Cardiac fibroblast (primary cell): ENCODE results near the gene ZFAND4.
A peak's percentile ranks its signal among the peaks of the same experiment; 100 is the strongest.

ENCODE experiments used
- DNase-seq, 2 donors: peaks; one replicate each; pipeline versions ENCODE4 v3.0.0 to v3.0.0-alpha.2; 2010; ENCODE audit warnings: low read depth in 2 of 2
- H3K4me3 ChIP-seq, 2 donors: replicated peaks in 1 of 2; 1 replicate in 1 of 2; 2 replicates in 1 of 2; pipeline ENCODE4 v1.5.1; 2011; ENCODE audit warnings: low read depth in 2 of 2, low read length in 2 of 2, mild to moderate bottlenecking in 2 of 2, moderate library complexity in 1 of 2
- CTCF ChIP-seq: IDR thresholded peaks from one replicate; pipeline ENCODE4 v1.5.1; 2011; ENCODE audit warnings: low read depth, mild to moderate bottlenecking, low read length, inconsistent platforms

ZFAND4 gene

DNA sequence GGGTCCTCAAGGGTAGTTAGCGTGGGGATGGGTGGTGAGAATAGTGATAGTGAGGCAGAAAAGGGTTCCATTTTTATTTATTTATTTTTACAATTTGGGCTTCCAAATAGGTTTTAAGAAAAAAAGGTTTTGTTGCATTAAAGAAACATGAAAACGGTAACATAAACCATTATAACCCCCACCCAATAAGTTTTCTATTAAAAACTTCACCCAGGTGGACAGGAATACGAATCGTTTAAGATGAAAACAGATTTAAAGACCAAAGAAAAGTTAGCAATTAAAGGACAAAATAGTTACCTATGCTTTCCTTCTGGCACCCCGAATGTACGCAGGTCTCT is 78.7 kb downstream of the ZFAND4 start:
- no peak for DNase-seq
- TF ChIP-seq CTCF: no peak
- H3K4me3 ChIP-seq: peak overlapping the region; percentile 82 to 89

GRCh38 chr10:45592926-45593325 is 79.6 kb downstream of the ZFAND4 start:
- no peak for TF ChIP-seq CTCF
- no peak for DNase-seq
- no peak overlapping the region for H3K4me3 ChIP-seq

- TF ChIP-seq CTCF: no peak
- DNase-seq: no peak
- no peak overlapping the region for H3K4me3 ChIP-seq
Observed at GRCh38 chr10:45592432-45592831, 80.1 kb downstream of the ZFAND4 start.

GRCh38 chr10:45591280-45591679 is 81.3 kb downstream of the ZFAND4 start:
- TF ChIP-seq CTCF: no peak
- DNase-seq: no peak
- H3K4me3 ChIP-seq: no peak overlapping the region

GRCh38 chr10:45589868-45590267 is 82.7 kb downstream of the ZFAND4 start:
- no peak overlapping the region for H3K4me3 ChIP-seq
- DNase-seq: no peak
- TF ChIP-seq CTCF: no peak

DNA sequence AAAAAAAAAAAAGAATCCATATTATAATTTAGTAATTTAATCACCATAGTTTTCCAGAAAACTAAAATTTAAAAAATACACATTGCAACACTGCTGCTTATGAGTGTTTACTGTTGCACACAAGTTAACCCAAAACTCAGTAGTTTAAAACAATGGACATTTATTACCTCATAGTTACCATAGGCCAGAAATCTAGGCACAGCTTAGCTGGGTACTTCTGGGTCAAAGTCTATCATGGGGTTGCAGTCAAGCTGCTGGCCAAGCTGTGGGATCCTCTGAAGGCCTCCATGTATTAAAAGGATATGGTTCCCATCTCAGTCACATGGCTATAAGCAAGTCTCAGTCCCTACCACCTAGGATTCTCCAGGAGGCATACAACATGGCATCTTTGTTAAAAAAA is 83.6 kb downstream of the ZFAND4 start:
- TF ChIP-seq CTCF: no peak
- no peak overlapping the region for H3K4me3 ChIP-seq
- no peak for DNase-seq

DNA sequence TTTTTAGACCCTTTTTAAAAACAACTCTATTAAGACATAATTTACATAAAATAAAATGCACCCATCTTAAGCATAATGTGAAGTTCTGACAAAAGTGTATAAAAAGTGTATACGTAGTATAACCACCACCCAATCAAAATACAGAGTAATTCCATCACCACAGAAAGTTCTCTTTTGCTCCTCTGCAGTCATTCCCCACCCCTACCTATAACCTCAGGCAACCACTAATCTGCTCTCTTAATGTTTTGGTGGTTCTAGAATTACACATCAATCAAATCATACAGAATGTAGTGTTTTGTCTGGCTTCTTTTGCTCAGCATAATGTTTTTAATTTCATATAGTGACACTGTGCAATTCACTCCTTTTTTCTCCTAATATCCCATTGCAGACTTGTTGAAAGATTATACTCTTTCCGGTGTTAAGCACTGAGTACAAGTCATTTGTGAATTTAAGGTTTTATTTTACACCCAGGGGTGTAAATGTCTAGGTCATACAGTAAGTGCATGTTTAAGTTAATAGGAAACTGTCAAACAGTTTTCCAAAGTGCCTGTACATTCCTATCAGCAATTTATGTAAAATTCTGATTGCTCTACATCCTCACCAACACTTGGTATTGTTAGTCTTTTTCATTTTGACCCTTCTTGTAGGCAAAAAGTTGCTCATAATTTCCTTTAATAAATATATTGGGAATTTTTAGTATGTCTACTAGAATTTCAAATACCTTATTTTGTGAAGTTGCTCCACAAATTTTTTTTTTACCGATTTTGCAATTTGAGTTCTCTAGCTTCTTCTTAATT is 86.3 kb downstream of the ZFAND4 start:
- no peak for DNase-seq
- no peak for TF ChIP-seq CTCF
- H3K4me3 ChIP-seq: no peak overlapping the region
